GM12891 (cell line): Measurements from ENCODE around the gene RFTN2.
"Not testable (repeated sequence)": the region's sequence is repeated elsewhere in the genome, so short reads cannot be mapped to it uniquely, and the experiment has no call there.

Source experiments
- DNase-seq: peaks from one replicate; pipeline ENCODE4 v3.0.0; 2011; ENCODE audit warnings: low spot score; ENCODE audit not compliant: insufficient read length
- FAIRE-seq: peaks from 2 replicates; lab custom pipeline; 2011; peaks lifted over from hg19 to GRCh38; lab: Jason Lieb, UNC
- PAX5 ChIP-seq: IDR thresholded peaks from 2 replicates; pipeline ENCODE4 v1.6.1; 2011; ENCODE audit warnings: low read length, moderate library complexity, mild to moderate bottlenecking; ENCODE audit not compliant: insufficient read depth, severe bottlenecking
- POLR2A ChIP-seq: IDR thresholded peaks from 2 replicates; pipeline ENCODE4 v1.6.1; 2011; ENCODE audit warnings: low read depth, low read length, control low read depth
- POLR2AphosphoS5 ChIP-seq: IDR thresholded peaks from 2 replicates; pipeline ENCODE4 v1.6.1; 2011; ENCODE audit warnings: low read depth, low read length, control low read depth
- POU2F2 ChIP-seq: IDR thresholded peaks from 2 replicates; pipeline ENCODE4 v1.6.1; 2011; ENCODE audit warnings: low read depth, mild to moderate bottlenecking, control low read depth, low read length, moderate library complexity
- SPI1 ChIP-seq: IDR thresholded peaks from 2 replicates; pipeline ENCODE4 v1.6.1; 2011; ENCODE audit warnings: low read depth, low read length, control low read depth
- TAF1 ChIP-seq: IDR thresholded peaks from 2 replicates; pipeline ENCODE4 v1.6.1; 2011; ENCODE audit warnings: low read depth, low read length, control low read depth

Gene RFTN2

GRCh38 chr2:197641666-197642065 is 33.7 kb downstream of the RFTN2 start:
- DNase-seq, result no peak
- TF ChIP-seq POU2F2 (no peak), POLR2AphosphoS5 (no peak), PAX5 (no peak)
- FAIRE-seq, result no peak

- FAIRE-seq, DNase-seq: not testable (repeated sequence)
Observed at GRCh38 chr2:197640571-197641122, 34.7 kb downstream of the RFTN2 start.

GRCh38 chr2:197633109-197633657 is 42.2 kb downstream of the RFTN2 start:
- TF ChIP-seq POLR2AphosphoS5 (no peak), TAF1 (no peak), POU2F2 (no peak), PAX5 (no peak), SPI1 (no peak), POLR2A (no peak)
- DNase-seq (no peak), FAIRE-seq (no peak)

DNA sequence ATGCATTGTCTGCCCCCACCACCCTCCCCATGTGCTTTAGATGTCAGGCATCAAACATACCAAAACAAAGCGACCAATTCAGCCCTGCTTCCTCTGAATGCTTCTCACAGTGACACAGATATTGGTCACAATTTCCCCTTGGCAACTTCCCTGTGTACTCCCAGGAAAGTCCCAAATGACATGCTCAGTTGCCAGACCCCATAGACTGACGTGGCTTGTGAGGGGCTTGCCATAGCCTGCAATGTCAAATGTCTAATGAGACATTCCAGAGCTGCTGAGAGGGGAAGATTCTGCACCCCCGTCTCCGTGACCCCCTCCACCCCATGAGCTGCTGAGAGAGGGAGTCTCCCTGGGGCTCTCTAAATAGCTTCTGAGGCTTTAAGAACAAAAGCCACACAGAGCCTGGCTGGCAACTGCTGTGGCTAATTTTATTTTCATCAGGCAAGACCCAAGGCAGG is 47.3 kb downstream of the RFTN2 start:
- FAIRE-seq, result no peak

GRCh38 chr2:197626965-197627625 is 48.3 kb downstream of the RFTN2 start:
- FAIRE-seq (no peak), DNase-seq (no peak)
- TF ChIP-seq POU2F2 (no peak), TAF1 (no peak), SPI1 (peak; percentile 89), POLR2AphosphoS5 (no peak), PAX5 (no peak)

More for the DNA sequence above, 47.3 kb downstream of the RFTN2 start:
- TF ChIP-seq POLR2A (no peak), POLR2AphosphoS5 (no peak), SPI1 (no peak), POU2F2 (no peak), TAF1 (no peak), PAX5 (no peak)
- DNase-seq, result no peak

- FAIRE-seq (no peak), DNase-seq (no peak)
- TF ChIP-seq SPI1 (no peak), POLR2A (no peak), POU2F2 (no peak), TAF1 (no peak), POLR2AphosphoS5 (no peak), PAX5 (no peak)
Observed at GRCh38 chr2:197620133-197620532, 55.3 kb downstream of the RFTN2 start.

DNA sequence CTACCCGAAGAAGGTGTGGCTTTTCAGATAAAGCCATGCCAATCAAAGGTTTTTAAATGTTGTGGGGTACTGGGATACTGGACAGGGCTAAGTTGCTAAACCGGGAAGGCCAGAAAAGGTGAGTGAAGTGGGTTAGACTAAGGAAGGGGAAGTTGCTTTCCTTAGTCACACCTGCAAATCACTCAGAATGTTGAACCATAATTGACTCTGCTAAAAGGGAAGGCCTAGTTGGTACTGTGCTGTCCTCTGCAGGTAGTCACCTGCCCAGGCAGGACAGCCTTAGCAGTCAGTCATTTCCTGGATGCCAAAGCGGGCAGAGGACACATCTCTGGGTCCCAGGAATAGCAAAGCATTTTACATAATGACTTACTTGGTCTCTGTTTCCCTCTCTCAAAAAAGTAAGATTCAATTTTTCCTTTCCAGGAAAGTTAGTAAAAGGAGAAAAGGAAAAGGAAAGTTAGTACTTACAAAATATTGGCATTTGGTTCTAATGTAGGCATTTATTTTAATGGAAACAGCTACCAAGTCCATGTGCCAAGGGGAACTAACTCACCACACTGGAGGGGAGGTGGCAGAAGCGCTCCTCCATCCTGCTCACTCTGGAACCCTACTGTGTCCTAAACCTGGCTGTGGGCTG is 60.3 kb downstream of the RFTN2 start:
- no peak for DNase-seq
- FAIRE-seq, result no peak
- TF ChIP-seq POLR2A, result no peak
- TF ChIP-seq TAF1, result no peak
- TF ChIP-seq SPI1, result no peak
- no peak for TF ChIP-seq PAX5
- no peak for TF ChIP-seq POU2F2
- no peak for TF ChIP-seq POLR2AphosphoS5

DNA sequence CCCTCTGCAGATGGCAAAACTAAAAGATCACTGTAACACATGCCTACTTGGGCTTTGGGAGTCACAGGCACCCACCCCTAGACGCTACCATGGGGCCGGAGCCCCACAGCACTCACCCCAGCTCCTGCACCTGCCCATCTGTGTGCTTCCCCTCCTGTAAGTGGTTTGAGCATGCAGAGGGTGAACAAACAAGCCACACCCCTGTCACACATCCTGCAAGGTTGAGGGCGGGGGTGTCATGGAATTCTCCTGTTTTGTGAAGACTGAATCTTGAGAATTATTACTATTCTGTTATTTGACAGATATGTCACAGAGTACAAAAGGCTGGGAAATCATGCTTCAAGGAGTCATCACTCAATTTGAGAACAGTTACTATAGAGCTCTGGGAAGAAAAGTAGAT is 60.9 kb downstream of the RFTN2 start:
- FAIRE-seq, result no peak
- TF ChIP-seq SPI1, result no peak
- TF ChIP-seq TAF1, result no peak
- no peak for TF ChIP-seq POLR2AphosphoS5
- TF ChIP-seq PAX5, result no peak
- no peak for TF ChIP-seq POLR2A
- TF ChIP-seq POU2F2, result no peak
- DNase-seq, result no peak

GRCh38 chr2:197613509-197613987 is 61.8 kb downstream of the RFTN2 start:
- no peak for FAIRE-seq
- TF ChIP-seq POU2F2, result no peak
- DNase-seq, result no peak
